ENCODE data around the gene BBS5. TPM values are rescaled to one million over a fixed set of nuclear protein-coding genes. Genes with fewer than 3 reads are reported as not detected.
"Not testable (repeated sequence)": the region's sequence is repeated elsewhere in the genome, so short reads cannot be mapped to it uniquely, and the experiment has no call there.

Gene BBS5
- total RNA-seq = 10 to 100 TPM in 1 of 4 donors, 1 to 10 TPM in 3; 8.1 to 12.3 (median 9.2) TPM
- polyA plus RNA-seq = 10 to 100 TPM in 1 of 3 donors, 1 to 10 TPM in 2; 3.7 to 12.2 (median 5.1) TPM
- long read RNA-seq, donor 1 = 0 reads
- long read RNA-seq, donor 2, partial matches to known transcripts = 2 of 2 reads
- long read RNA-seq, donor 2, other reads (novel, unspliced or antisense) = 0 of 2 reads

DNA sequence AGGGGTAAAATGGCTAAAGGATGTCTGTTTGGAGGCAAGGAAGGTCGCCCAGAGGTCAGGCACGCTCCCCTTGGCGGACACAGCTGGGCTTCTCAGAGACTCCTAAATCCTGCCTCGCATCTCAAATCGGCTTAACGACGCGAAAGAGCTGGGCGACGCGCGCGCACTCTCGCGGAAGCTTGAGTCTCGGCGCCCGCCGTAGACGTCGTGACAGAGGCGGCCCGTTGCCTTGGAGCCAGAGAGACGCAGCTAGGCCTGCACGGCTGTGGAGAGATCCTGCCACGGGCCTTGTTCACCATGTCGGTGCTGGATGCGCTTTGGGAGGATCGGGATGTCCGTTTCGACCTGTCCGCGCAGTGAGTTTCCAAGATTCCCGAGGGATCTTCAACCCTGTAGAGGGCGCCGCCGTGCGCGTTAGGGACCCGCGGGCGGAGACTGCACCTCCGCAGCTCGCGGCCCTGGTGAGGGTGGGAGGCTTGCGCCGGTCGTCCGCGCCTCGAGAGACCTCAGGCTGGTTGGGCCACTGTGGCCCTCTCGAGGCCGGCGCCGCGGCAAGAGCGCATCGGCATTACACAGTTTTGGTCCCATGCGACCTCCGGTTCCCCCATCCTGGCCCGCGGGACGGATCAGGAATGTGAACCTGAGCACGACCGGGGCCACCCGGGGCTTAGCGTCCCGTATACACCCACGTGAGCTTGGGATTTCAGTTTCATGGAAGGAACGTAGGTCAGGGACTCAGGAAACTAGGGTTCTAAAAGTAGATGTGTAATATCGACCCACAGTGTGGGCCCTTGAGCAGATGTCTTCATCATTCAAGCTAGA is at the start of gene BBS5:
Gene BBS5 (plus strand): TSS at position 238 of the 822 bp plus-strand sequence. CDS start 60 bp downstream, at position 298.
- DNase-seq = peak; percentile 86 to 92
- peaks cover 2 to 28% of the 10 kb centered on the region in 2 donors for H3K36me3 ChIP-seq (ENCODE audit: insufficient read depth in 1 of 2, low read depth in 1 of 2)
- intact Hi-C loops (cut with DNase I) = loop anchor here in 1 of 2 donors (10.0 kb wide), 1 partner anchor 315 kb away; the partner anchor contains the start of gene SSB
- WGBS, 3 donors = 0 to 1% (median 1%) methylated on average over 70 to 71 of the region's 71 CpGs
- peak; percentile 91 to 98 (median 97) for ATAC-seq
- H3K4me3 ChIP-seq = peak within 1 kb of the TSS; percentile 73
- peak within 1 kb of the TSS; percentile 74 for H3K27ac ChIP-seq
- H3K27me3 ChIP-seq (ENCODE audit: insufficient read depth in 3 of 3, low read length in 2 of 3) = no peaks in the 10 kb centered on the region
- TF ChIP-seq, protein P1, sequence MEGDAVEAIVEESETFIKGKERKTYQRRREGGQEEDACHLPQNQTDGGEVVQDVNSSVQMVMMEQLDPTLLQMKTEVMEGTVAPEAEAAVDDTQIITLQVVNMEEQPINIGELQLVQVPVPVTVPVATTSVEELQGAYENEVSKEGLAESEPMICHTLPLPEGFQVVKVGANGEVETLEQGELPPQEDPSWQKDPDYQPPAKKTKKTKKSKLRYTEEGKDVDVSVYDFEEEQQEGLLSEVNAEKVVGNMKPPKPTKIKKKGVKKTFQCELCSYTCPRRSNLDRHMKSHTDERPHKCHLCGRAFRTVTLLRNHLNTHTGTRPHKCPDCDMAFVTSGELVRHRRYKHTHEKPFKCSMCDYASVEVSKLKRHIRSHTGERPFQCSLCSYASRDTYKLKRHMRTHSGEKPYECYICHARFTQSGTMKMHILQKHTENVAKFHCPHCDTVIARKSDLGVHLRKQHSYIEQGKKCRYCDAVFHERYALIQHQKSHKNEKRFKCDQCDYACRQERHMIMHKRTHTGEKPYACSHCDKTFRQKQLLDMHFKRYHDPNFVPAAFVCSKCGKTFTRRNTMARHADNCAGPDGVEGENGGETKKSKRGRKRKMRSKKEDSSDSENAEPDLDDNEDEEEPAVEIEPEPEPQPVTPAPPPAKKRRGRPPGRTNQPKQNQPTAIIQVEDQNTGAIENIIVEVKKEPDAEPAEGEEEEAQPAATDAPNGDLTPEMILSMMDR (IDR thresholded peaks at IDR 0.05) = peak; percentile 42
- H3K4me1 ChIP-seq = peaks cover 27% of the 10 kb centered on the region
- H3K9me3 ChIP-seq = no peaks in the 10 kb centered on the region

DNA sequence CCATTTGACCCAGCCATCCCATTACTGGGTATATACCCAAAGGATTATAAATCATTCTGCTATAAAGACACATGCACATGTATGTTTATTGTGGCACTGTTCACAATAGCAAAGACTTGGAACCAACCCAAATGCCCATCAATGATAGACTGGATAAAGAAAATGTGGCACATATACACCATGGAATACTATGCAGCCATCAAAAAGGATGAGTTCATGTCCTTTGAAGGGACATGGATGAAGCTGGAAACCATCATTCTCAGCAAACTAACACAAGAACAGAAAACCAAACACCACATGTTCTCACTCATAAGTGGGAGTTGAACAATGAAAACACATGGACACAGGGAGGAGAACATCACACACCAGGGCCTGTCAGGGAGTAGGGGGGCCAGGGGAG is 47.5 kb upstream of the BBS5 start:
- H3K4me3 ChIP-seq; H3K36me3 ChIP-seq (ENCODE audit: insufficient read depth in 1 of 2, low read depth in 1 of 2); H3K27me3 ChIP-seq (ENCODE audit: insufficient read depth in 3 of 3, low read length in 2 of 3); ATAC-seq; H3K27ac ChIP-seq; H3K4me1 ChIP-seq; DNase-seq; H3K9me3 ChIP-seq; intact Hi-C loops (cut with DNase I): not testable (repeated sequence)

DNA sequence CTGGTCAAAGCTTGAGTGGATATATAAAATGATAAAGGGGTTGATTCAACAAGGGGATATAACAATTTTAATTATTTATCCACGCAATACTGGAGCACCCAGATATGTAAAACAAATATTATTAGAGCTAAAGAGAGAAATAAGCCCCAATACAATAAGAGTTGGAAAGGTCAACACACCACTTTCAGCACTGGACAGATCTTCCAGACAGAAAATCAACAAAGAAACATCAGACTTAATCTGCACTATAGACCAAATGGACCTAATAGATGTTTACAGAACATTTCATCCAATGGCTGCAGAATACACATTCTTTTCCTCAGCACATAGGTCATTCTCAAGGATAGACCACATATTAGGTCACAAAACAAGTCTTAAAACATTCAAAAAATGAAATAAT is 45.1 kb upstream of the BBS5 start:
- DNase-seq; intact Hi-C loops (cut with DNase I); H3K36me3 ChIP-seq (ENCODE audit: insufficient read depth in 1 of 2, low read depth in 1 of 2); H3K27me3 ChIP-seq (ENCODE audit: insufficient read depth in 3 of 3, low read length in 2 of 3); H3K4me3 ChIP-seq; H3K27ac ChIP-seq; H3K9me3 ChIP-seq; H3K4me1 ChIP-seq; ATAC-seq: not testable (repeated sequence)
- 76 to 92% (median 77%) methylated on average over 1 of the region's 1 CpG for WGBS, 3 donors

DNA sequence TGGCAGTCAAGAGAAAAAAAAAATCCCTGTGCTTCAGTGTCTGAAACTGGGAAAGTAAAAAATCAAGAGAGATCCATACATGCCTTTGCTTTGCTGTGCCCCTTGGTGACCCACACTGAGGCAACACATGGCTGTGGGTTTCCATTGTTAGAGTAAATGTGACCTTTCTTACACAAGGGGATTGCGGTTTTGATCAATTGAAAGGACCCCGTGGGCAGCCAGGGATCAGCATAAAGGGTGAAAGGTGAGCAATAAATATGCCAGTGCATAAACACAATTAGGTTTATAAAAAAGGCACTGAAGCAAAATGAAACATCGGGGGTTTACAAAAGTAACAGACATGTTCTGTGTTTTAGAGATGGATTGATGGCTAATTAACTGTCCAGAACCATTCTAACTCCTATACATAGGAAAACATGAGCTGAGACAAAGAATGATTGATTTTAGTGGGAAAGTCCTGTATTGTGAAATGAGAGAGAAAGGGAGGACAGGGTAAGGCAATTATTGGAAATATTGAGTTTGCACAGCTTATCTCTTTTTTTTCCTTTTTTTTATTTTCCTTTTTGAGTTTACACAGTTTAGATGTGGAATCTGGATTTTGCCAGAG is 40.7 kb upstream of the BBS5 start:
- Histone ChIP-seq H3K9me3 (no peaks in the 10 kb centered on the region), H3K4me1 (no peaks in the 10 kb centered on the region), H3K27ac (no peak overlapping the region), H3K4me3 (no peak overlapping the region), H3K27me3 (ENCODE audit: insufficient read depth in 3 of 3, low read length in 2 of 3) (peaks cover 0 to 4% (median 2%) of the 10 kb centered on the region in 3 donors), H3K36me3 (ENCODE audit: insufficient read depth in 1 of 2, low read depth in 1 of 2) (no peaks in the 10 kb centered on the region)
- WGBS, 3 donors = 13 to 21% (median 19%) methylated on average over 3 of the region's 3 CpGs
- intact Hi-C loops (cut with DNase I) = no loop called here
- TF ChIP-seq, protein P1 (IDR thresholded peaks at IDR 0.05) = no peak
- ATAC-seq = no peak
- no peak for DNase-seq

DNA sequence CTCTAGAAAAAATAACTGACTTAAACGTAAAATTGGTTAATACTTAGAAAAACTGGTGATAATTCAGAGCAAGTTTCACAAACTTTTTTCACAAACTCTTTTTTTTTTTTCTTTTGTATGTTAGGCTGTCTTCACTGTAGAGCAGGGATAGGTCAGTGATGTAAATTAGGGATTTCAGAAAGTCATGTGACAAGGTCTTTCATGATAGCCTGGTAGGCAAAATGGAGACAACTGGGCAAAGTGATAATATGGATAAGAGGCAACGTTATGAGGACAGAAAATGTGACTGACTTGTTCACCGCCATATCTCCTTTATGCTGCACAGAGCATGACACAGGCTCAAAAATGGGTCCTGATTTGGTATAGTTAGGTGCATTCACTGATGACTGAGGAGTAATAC is 39.4 kb upstream of the BBS5 start:
- H3K36me3 ChIP-seq (ENCODE audit: insufficient read depth in 1 of 2, low read depth in 1 of 2) = no peaks in the 10 kb centered on the region
- H3K27me3 ChIP-seq (ENCODE audit: insufficient read depth in 3 of 3, low read length in 2 of 3) = peaks cover 0 to 2% (median 0%) of the 10 kb centered on the region in 3 donors
- no peaks in the 10 kb centered on the region for H3K9me3 ChIP-seq
- DNase-seq = no peak
- no peak overlapping the region for H3K4me3 ChIP-seq
- no peaks in the 10 kb centered on the region for H3K4me1 ChIP-seq
- 86 to 92% (median 91%) methylated on average over 3 of the region's 3 CpGs for WGBS, 3 donors
- no peak overlapping the region for H3K27ac ChIP-seq
- ATAC-seq = no peak
- TF ChIP-seq, protein P1 (IDR thresholded peaks at IDR 0.05) = no peak
- intact Hi-C loops (cut with DNase I) = no loop called here
